A549 (cell line): ENCODE measurements around the gene KLK10. TPM values are rescaled to one million over a fixed set of nuclear protein-coding genes. Genes with fewer than 3 reads are reported as not detected.

Experiments
- ATAC-seq, 2 experiments: fragments of 200-7000 bp in 1 of 2; fragments of >200 bp in 1 of 2; cut with Nextera tagmentation in 1 of 2; cut with Tn5 transposase in 1 of 2; 3 replicates each; pipeline versions ENCODE4 v1.8.0 to v1.9.1; 2018 to 2020; ENCODE audit warnings: mild to moderate bottlenecking in 1 of 2, moderate library complexity in 1 of 2
- CTCF ChIA-PET: fragments of 300-600 bp; sonication (Branson Sonifier 250); formaldehyde crosslinking; extraction: SDS; loops from one replicate; lab custom pipeline; 2021; ENCODE audit warnings: antibody characterized with exemption, inconsistent platforms; lab: Yijun Ruan, JAX
- POLR2A ChIA-PET: fragments of 350-600 bp; formaldehyde crosslinking; extraction: SDS; loops from one replicate; lab custom pipeline; 2021; ENCODE audit warnings: antibody characterized with exemption, inconsistent platforms; lab: Yijun Ruan, JAX
- DNase-seq, 2 experiments: peaks; one replicate each; pipeline versions ENCODE4 v3.0.0 to v3.0.0-alpha.2; 2011 to 2016; ENCODE audit warnings: low read depth in 1 of 2, low spot score in 1 of 2
- FAIRE-seq: peaks from 2 replicates; lab custom pipeline; 2011; peaks lifted over from hg19 to GRCh38; lab: Jason Lieb, UNC
- H3K27ac ChIP-seq, 2 experiments: fragments of >200 bp; sonication (Bioruptor Twin); formaldehyde crosslinking; 3 replicates each; pipeline ENCODE4 v1.5.1; 2016 to 2017
- H3K4me1 ChIP-seq: fragments of >200 bp; sonication (Bioruptor Twin); formaldehyde crosslinking; 3 replicates; pipeline ENCODE4 v1.6.1; 2016
- H3K4me2 ChIP-seq: fragments of >200 bp; sonication (Bioruptor Twin); formaldehyde crosslinking; 3 replicates; pipeline ENCODE4 v1.6.1; 2016
- H3K4me3 ChIP-seq: fragments of >200 bp; sonication (Bioruptor Twin); formaldehyde crosslinking; 3 replicates; pipeline ENCODE4 v1.5.1; 2016
- H3K9me3 ChIP-seq: fragments of >200 bp; sonication (Bioruptor Twin); formaldehyde crosslinking; 3 replicates; pipeline ENCODE4 v1.6.1; 2016
- CHD4 ChIP-seq: fragments of 200-600 bp; sonication (generic); IDR thresholded peaks from 2 replicates; pipeline ENCODE4 v1.6.1; 2016; ENCODE audit warnings: antibody characterized with exemption, mild to moderate bottlenecking, borderline replicate concordance
- EP300 ChIP-seq, 2 experiments: fragments of >200 bp; sonication (Bioruptor Twin); formaldehyde crosslinking; IDR thresholded peaks; 2 replicates in 1 of 2; 3 replicates in 1 of 2; pipeline ENCODE4 v1.6.1; 2016 to 2017
- GATA3 ChIP-seq: IDR thresholded peaks from 2 replicates; pipeline ENCODE4 v1.6.1; 2012; ENCODE audit warnings: borderline replicate concordance
- HOXA7 ChIP-seq: fragments of 250-450 bp; sonication (Bioruptor Pico); IDR thresholded peaks from 2 replicates; pipeline ENCODE4 v1.5.0; 2020; ENCODE audit warnings: mild to moderate bottlenecking, moderate library complexity
- JUNB ChIP-seq: fragments of >200 bp; sonication (Bioruptor Twin); formaldehyde crosslinking; IDR thresholded peaks from 2 replicates; pipeline ENCODE4 v1.6.1; 2016
- MAFK ChIP-seq: fragments of 450-650 bp; IDR thresholded peaks from 2 replicates; pipeline ENCODE4 v1.6.1; 2014; ENCODE audit not compliant: partially characterized antibody
- PHF8 ChIP-seq: fragments of 200-600 bp; sonication (generic); IDR thresholded peaks from 2 replicates; pipeline ENCODE4 v1.6.1; 2016; ENCODE audit warnings: low read depth, mild to moderate bottlenecking, antibody characterized with exemption, moderate library complexity, borderline replicate concordance
- POLR2A ChIP-seq: IDR thresholded peaks from 2 replicates; pipeline ENCODE4 v1.6.1; 2012; ENCODE audit warnings: mild to moderate bottlenecking, low read length
- RAD21 ChIP-seq, 2 experiments: fragments of >200 bp in 1 of 2; sonication (Bioruptor Twin) in 1 of 2; formaldehyde crosslinking in 1 of 2; IDR thresholded peaks in 1 of 2; conservative IDR thresholded peaks in 1 of 2; 2 replicates in 1 of 2; 3 replicates in 1 of 2; pipeline ENCODE4 v1.6.1; 2012 to 2018; ENCODE audit warnings: inconsistent platforms in 1 of 2
- SREBF2 ChIP-seq: fragments of 450-650 bp; IDR thresholded peaks from 2 replicates; pipeline ENCODE4 v1.6.1; 2014; ENCODE audit warnings: mild to moderate bottlenecking, moderate library complexity
- TP53 ChIP-seq: fragments of 250-450 bp; sonication (Bioruptor Pico); IDR thresholded peaks from 2 replicates; pipeline ENCODE4 v1.5.0; 2021; ENCODE audit warnings: mild to moderate bottlenecking, moderate library complexity
- WGBS: methylation state at CpG from one replicate; pipeline ENCODE4 v1.1.6; 2017; ENCODE audit errors: missing lambda C conversion rate; 5-methylcytosine and 5-hydroxymethylcytosine counted together
- polyA plus RNA-seq, 4 experiments: library from polyadenylated mRNA; depleted of rRNA in 3 of 4; stranded (reverse); fragments of >200 nt; fragmentation: RNase III in 1 of 4; extraction: RNeasy Plus Mini Kit Qiagen cat#74134 plus additional on column Dnase treatment in 1 of 4; gene quantifications; 2 replicates in 3 of 4; 3 replicates in 1 of 4; pipeline ENCODE4 v1.2.3, GENCODE V29; 2011 to 2017
- TF ChIP-seq, protein P1 (sequence below): fragments of >200 bp; sonication (Bioruptor Twin); formaldehyde crosslinking; IDR thresholded peaks from 3 replicates; pipeline ENCODE4 v1.5.1; 2016
- TF ChIP-seq, protein P2 (sequence below): fragments of 150-350 bp; IDR thresholded peaks from 2 replicates; pipeline ENCODE4 v1.6.1; 2014; ENCODE audit warnings: low read depth, mild to moderate bottlenecking, low read length
- TF ChIP-seq, protein P3 (sequence below): fragments of 200-600 bp; sonication (generic); IDR thresholded peaks from 2 replicates; pipeline ENCODE4 v1.6.1; 2016; ENCODE audit warnings: antibody characterized with exemption, mild to moderate bottlenecking, moderate library complexity

The KLK10 gene
- polyA plus RNA-seq, 2 of the 4 experiments (the other 2 are of a cell fraction) = 0.18 TPM; not detected in 1

DNA sequence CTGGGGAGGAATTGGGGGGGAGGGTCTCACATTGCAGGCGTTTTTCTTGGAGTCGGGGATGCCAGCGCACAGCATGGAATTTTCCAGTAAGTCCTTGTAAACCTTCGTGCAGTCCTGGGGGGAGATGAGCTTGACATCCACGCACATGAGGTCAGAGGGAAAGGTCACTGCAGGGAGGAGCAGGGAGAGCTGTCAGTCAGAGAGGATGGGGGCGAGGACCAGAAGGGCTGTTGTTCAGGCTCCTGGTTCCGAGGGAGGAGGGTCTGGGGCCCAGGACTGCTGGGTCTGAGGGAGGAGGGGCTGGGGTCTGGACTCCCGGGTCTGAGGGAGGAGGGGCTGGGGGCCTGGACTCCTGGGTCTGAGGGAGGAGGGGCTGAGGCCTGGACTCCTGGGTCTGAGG is 39.8 kb downstream of the KLK10 start:
- Histone ChIP-seq H3K27ac (no peak overlapping the region; a peak in 1 of 6 replicates), H3K9me3 (no peaks in the 10 kb centered on the region), H3K4me3 (no peak overlapping the region), H3K4me2 (no peak overlapping the region), H3K4me1 (peaks cover 16% of the 10 kb centered on the region; the same call in 2 of the 3 replicates)
- FAIRE-seq (no peak), ATAC-seq (no peak), DNase-seq (no peak)
- WGBS = 54% methylated on average over 7 of the region's 8 CpGs
- TF ChIP-seq RAD21 (conservative IDR thresholded peaks at IDR 0.05 in 1 of 2, IDR thresholded peaks at IDR 0.05 in 1 of 2) = no peak
- CTCF ChIA-PET = interaction anchor here (1.7 to 1.9 kb wide), 2 partner anchors 30 to 37 kb away, joined by 4 to 6 read pairs; a partner anchor contains a TSS
- POLR2A ChIA-PET = no interaction called here

DNA sequence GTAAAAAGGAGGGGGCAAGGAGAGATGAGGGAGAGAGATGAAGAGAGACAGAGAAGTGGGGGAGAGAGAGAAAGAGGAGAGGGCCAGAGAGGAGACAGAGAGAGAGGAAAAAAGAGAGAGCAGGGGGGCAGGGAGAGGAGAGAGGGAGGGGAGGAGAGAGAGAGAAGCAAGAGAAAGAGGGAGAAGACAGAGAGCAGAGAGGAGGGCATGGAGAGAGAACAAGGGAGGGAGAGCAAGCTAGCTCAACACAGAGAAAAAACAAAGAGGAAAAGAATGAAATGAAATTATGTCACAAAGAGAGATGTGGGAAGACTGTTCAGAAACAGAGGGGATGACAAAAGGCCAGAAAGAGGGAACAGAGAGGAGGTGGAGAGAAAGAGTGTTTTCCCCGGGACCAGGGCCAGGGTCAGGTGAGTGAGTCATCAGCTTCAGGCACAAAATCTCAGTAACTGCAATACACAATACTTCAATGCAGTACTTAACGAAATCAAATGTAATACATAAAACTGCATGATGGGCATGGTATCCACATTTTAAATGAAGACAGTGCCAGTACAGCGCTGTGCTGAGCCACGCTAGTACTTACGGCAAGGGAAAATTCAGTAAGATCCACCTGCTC is 40.6 kb downstream of the KLK10 start:
- no peaks in the 10 kb centered on the region for H3K9me3 ChIP-seq
- H3K4me1 ChIP-seq = peaks cover 16% of the 10 kb centered on the region; the same call in 2 of the 3 replicates
- ATAC-seq (0 out of 6 replicates have a peak, but pooled peaks of 1 of the 2 experiments have one; percentile 27), FAIRE-seq (no peak), DNase-seq (no peak)
- ChIA-PET CTCF (interaction anchor here (1.6 to 1.9 kb wide), 3 partner anchors 31 to 42 kb away, joined by 4 to 6 read pairs (median 5); a partner anchor contains a TSS), POLR2A (no interaction called here)
- TF ChIP-seq TP53 (no peak), JUNB (no peak), MAFK (no peak), SREBF2 (no peak), EP300 (IDR thresholded peaks at IDR 0.05) (no peak), GATA3 (no peak), PHF8 (no peak), HOXA7 (CRISPR knock-in tag) (no peak), POLR2A (no peak)
- TF ChIP-seq, protein P1, sequence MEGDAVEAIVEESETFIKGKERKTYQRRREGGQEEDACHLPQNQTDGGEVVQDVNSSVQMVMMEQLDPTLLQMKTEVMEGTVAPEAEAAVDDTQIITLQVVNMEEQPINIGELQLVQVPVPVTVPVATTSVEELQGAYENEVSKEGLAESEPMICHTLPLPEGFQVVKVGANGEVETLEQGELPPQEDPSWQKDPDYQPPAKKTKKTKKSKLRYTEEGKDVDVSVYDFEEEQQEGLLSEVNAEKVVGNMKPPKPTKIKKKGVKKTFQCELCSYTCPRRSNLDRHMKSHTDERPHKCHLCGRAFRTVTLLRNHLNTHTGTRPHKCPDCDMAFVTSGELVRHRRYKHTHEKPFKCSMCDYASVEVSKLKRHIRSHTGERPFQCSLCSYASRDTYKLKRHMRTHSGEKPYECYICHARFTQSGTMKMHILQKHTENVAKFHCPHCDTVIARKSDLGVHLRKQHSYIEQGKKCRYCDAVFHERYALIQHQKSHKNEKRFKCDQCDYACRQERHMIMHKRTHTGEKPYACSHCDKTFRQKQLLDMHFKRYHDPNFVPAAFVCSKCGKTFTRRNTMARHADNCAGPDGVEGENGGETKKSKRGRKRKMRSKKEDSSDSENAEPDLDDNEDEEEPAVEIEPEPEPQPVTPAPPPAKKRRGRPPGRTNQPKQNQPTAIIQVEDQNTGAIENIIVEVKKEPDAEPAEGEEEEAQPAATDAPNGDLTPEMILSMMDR = no peak
- TF ChIP-seq, protein P2, sequence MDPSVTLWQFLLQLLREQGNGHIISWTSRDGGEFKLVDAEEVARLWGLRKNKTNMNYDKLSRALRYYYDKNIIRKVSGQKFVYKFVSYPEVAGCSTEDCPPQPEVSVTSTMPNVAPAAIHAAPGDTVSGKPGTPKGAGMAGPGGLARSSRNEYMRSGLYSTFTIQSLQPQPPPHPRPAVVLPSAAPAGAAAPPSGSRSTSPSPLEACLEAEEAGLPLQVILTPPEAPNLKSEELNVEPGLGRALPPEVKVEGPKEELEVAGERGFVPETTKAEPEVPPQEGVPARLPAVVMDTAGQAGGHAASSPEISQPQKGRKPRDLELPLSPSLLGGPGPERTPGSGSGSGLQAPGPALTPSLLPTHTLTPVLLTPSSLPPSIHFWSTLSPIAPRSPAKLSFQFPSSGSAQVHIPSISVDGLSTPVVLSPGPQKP = no peak
- H3K27ac ChIP-seq = no peak overlapping the region; a peak in 1 of 6 replicates
- 53% methylated on average over 5 of the region's 5 CpGs for WGBS
- no peak overlapping the region for H3K4me3 ChIP-seq
- no peak overlapping the region for H3K4me2 ChIP-seq

DNA sequence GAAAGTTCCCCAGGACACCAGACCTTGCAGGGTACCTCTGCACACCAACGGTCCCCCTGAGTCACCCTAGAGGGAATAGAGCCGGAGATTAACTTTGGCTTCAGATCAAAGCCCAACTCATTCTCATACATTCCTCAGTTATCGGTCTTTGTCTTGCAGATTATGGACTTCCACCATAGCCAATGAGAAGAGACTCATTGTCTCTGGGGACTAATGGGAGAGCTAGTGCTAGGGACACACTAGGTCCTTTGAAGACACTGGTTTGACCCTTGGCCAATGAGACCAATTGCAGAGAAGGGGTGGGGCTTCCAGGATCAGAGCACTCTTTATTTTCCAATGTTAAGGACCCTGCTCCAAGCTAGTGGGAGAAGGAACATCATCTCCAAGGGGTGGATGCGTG is 41.9 kb downstream of the KLK10 start:
- no peak overlapping the region for H3K4me3 ChIP-seq
- H3K4me1 ChIP-seq = peaks cover 16% of the 10 kb centered on the region; the same call in 2 of the 3 replicates
- no peak overlapping the region for H3K27ac ChIP-seq
- POLR2A ChIA-PET = no interaction called here
- ATAC-seq (no peak), DNase-seq (no peak), FAIRE-seq (no peak)
- no peaks in the 10 kb centered on the region for H3K9me3 ChIP-seq
- no peak overlapping the region for H3K4me2 ChIP-seq
- CTCF ChIA-PET = interaction anchor here (1.6 kb wide), 1 partner anchor 43 kb away, joined by 5 read pairs; no protein-coding TSS in a partner anchor
- TF ChIP-seq, protein P3, sequence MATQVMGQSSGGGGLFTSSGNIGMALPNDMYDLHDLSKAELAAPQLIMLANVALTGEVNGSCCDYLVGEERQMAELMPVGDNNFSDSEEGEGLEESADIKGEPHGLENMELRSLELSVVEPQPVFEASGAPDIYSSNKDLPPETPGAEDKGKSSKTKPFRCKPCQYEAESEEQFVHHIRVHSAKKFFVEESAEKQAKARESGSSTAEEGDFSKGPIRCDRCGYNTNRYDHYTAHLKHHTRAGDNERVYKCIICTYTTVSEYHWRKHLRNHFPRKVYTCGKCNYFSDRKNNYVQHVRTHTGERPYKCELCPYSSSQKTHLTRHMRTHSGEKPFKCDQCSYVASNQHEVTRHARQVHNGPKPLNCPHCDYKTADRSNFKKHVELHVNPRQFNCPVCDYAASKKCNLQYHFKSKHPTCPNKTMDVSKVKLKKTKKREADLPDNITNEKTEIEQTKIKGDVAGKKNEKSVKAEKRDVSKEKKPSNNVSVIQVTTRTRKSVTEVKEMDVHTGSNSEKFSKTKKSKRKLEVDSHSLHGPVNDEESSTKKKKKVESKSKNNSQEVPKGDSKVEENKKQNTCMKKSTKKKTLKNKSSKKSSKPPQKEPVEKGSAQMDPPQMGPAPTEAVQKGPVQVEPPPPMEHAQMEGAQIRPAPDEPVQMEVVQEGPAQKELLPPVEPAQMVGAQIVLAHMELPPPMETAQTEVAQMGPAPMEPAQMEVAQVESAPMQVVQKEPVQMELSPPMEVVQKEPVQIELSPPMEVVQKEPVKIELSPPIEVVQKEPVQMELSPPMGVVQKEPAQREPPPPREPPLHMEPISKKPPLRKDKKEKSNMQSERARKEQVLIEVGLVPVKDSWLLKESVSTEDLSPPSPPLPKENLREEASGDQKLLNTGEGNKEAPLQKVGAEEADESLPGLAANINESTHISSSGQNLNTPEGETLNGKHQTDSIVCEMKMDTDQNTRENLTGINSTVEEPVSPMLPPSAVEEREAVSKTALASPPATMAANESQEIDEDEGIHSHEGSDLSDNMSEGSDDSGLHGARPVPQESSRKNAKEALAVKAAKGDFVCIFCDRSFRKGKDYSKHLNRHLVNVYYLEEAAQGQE = no peak
- no peak for TF ChIP-seq CHD4
- WGBS = 35% methylated on average over 4 of the region's 4 CpGs
